T-cell (primary cell): ENCODE data around the gene ATP9B. TPM values are rescaled to one million over a fixed set of nuclear protein-coding genes. Genes with fewer than 3 reads are reported as not detected.
A peak's percentile ranks its signal among the peaks of the same experiment; 100 is the strongest.

ENCODE experiments used
- ATAC-seq, 4 experiments: fragments of 200-7000 bp in 3 of 4; fragments of 150-1000 bp in 1 of 4; cut with Tn5 transposase; replicated peaks in 1 of 4; 1 replicate in 3 of 4; 2 replicates in 1 of 4; pipeline ENCODE4 v1.10.0; 2021; ENCODE audit warnings: moderate library complexity in 3 of 4, mild to moderate bottlenecking in 2 of 4, moderate number of reproducible peaks in 1 of 4
- CTCF ChIA-PET, 2 donors: fragments of 300-600 bp; sonication (Branson Sonifier 250); formaldehyde crosslinking; loops; one replicate each; lab custom pipeline; 2022; ENCODE audit warnings: antibody characterized with exemption in 2 of 2; lab: Charles Lee
- POLR2A ChIA-PET, 2 donors: fragments of 300-600 bp; sonication (Branson Sonifier 250); formaldehyde crosslinking; loops; one replicate each; lab custom pipeline; 2022; ENCODE audit warnings: antibody characterized with exemption in 2 of 2; lab: Charles Lee
- DNase-seq, 35 experiments: peaks; one replicate each; pipeline versions ENCODE4 v3.0.0 to v3.0.0-alpha.2; 2013 to 2023
- H3K27ac ChIP-seq: one replicate; pipeline ENCODE4 v1.5.1; 2013; ENCODE audit warnings: low read length
- H3K27me3 ChIP-seq, 2 experiments: replicated peaks in 1 of 2; 1 replicate in 1 of 2; 2 replicates in 1 of 2; pipeline versions ENCODE4 v1.6.1 to v1.7.0; 2013; ENCODE audit warnings: low read length in 1 of 2, mixed read lengths in 1 of 2; ENCODE audit not compliant: control insufficient read depth in 2 of 2, insufficient read depth in 2 of 2; ENCODE audit errors: extremely low read depth in 1 of 2
- H3K36me3 ChIP-seq, 2 donors: 1 replicate in 1 of 2; 2 replicates in 1 of 2; pipeline versions ENCODE4 v1.6.1 to v1.7.0; 2013; ENCODE audit warnings: low read length in 1 of 2; ENCODE audit not compliant: control insufficient read depth in 2 of 2, insufficient read depth in 1 of 2; ENCODE audit errors: extremely low read depth in 1 of 2
- H3K4me1 ChIP-seq, 2 experiments: 1 replicate in 1 of 2; 2 replicates in 1 of 2; pipeline versions ENCODE4 v1.6.1 to v1.7.0; 2013; ENCODE audit warnings: low read length in 2 of 2, mixed read lengths in 1 of 2; ENCODE audit not compliant: insufficient read depth in 2 of 2, control insufficient read depth in 1 of 2; ENCODE audit errors: extremely low read depth in 1 of 2
- H3K4me3 ChIP-seq, 2 donors: 1 replicate in 1 of 2; 2 replicates in 1 of 2; pipeline versions ENCODE4 v1.5.1 to v1.7.0; 2013; ENCODE audit warnings: mild to moderate bottlenecking in 2 of 2, low read length in 1 of 2, moderate library complexity in 1 of 2; ENCODE audit not compliant: control insufficient read depth in 1 of 2; ENCODE audit errors: extremely low read depth in 1 of 2
- H3K9me3 ChIP-seq: 2 replicates; pipeline ENCODE4 v1.7.0; 2013
- H3K27ac Mint-ChIP-seq, 2 donors: one replicate each; pipeline ENCODE4 v1.8.0; 2020 to 2021; ENCODE audit warnings: mild to moderate bottlenecking in 2 of 2, mixed read lengths in 2 of 2
- H3K27me3 Mint-ChIP-seq, 2 donors: one replicate each; pipeline ENCODE4 v1.8.0; 2021 to 2022; ENCODE audit warnings: mixed read lengths in 2 of 2
- H3K36me3 Mint-ChIP-seq: one replicate; pipeline ENCODE4 v1.8.0; 2021; ENCODE audit warnings: mixed read lengths
- H3K4me1 Mint-ChIP-seq, 3 donors: one replicate each; pipeline ENCODE4 v1.8.0; 2020 to 2022; ENCODE audit warnings: mixed read lengths in 3 of 3, mild to moderate bottlenecking in 1 of 3
- H3K4me3 Mint-ChIP-seq, 3 donors: one replicate each; pipeline ENCODE4 v1.8.0; 2020 to 2022; ENCODE audit warnings: mild to moderate bottlenecking in 3 of 3, mixed read lengths in 3 of 3, moderate library complexity in 3 of 3
- H3K9me3 Mint-ChIP-seq, 3 donors: one replicate each; pipeline ENCODE4 v1.8.0; 2020 to 2022; ENCODE audit warnings: mixed read lengths in 3 of 3
- WGBS: methylation state at CpG from one replicate; pipeline ENCODE4 v1.1.5; 2013; ENCODE audit warnings: missing lambda C conversion rate; ENCODE audit not compliant: insufficient coverage; 5-methylcytosine and 5-hydroxymethylcytosine counted together
- total RNA-seq, 35 experiments: library from RNA in 6 of 35; stranded (reverse) in 6 of 35; fragments of 120-200 nt in 1 of 35; gene quantifications; one replicate each; pipeline versions ENCODE4 v1.2.1 to v1.2.4 and lab custom pipeline; 2013 to 2026

Gene ATP9B
- total RNA-seq, 5 donors from 2014 or later (not counting 1 experiment from before 2014, with no cell fraction given) = 54.1 to 95.2 (median 65.4) TPM

GRCh38 chr18:79402209-79402576 is 333.0 kb downstream of the ATP9B start:
- Histone ChIP-seq H3K27ac (peak overlapping the region; percentile 97), H3K4me3 (peak overlapping the region in 1 of 2 donors; percentile 49), H3K36me3 (no peaks in the 10 kb centered on the region), H3K27me3 (peaks cover 0 to 1% of the 10 kb centered on the region in 2 experiments), H3K4me1 (peaks cover 43 to 87% of the 10 kb centered on the region in 2 experiments), H3K9me3 (no peaks in the 10 kb centered on the region)
- Mint-ChIP-seq H3K4me1 (peaks cover 71 to 80% (median 75%) of the 10 kb centered on the region in 3 donors), H3K27me3 (no peaks in the 10 kb centered on the region), H3K36me3 (peaks cover 4% of the 10 kb centered on the region), H3K9me3 (no peaks in the 10 kb centered on the region), H3K4me3 (peak overlapping the region; percentile 79 to 91 (median 88)), H3K27ac (peak overlapping the region; percentile 97)
- ChIA-PET CTCF (no interaction called here), POLR2A (interaction anchor here in 1 of 2 donors (0.6 kb wide), 1 partner anchor 8 kb away, joined by 3 read pairs; no protein-coding TSS in a partner anchor)
- ATAC-seq (no peak), DNase-seq (no peak)
- WGBS = 66% methylated on average over 16 of the region's 16 CpGs

GRCh38 chr18:79402977-79403722 is 334.0 kb downstream of the ATP9B start:
- no peak for ATAC-seq
- Histone ChIP-seq H3K9me3 (no peaks in the 10 kb centered on the region), H3K4me1 (peaks cover 39 to 83% of the 10 kb centered on the region in 2 experiments), H3K27me3 (no peaks in the 10 kb centered on the region), H3K36me3 (no peaks in the 10 kb centered on the region), H3K4me3 (peak overlapping the region; percentile 48 to 49), H3K27ac (peak overlapping the region; percentile 97)
- H3K4me3 Mint-ChIP-seq = peak overlapping the region; percentile 79 to 91 (median 88)
- peaks cover 4% of the 10 kb centered on the region for H3K36me3 Mint-ChIP-seq
- H3K27me3 Mint-ChIP-seq = no peaks in the 10 kb centered on the region
- H3K9me3 Mint-ChIP-seq = no peaks in the 10 kb centered on the region
- H3K27ac Mint-ChIP-seq = peak overlapping the region; percentile 97
- WGBS = 50% methylated on average over 16 of the region's 27 CpGs
- ChIA-PET CTCF (no interaction called here), POLR2A (no interaction called here)
- peak in 3 of 35 experiments; percentile 31 to 33 (median 33) for DNase-seq
- H3K4me1 Mint-ChIP-seq = peaks cover 73 to 80% (median 76%) of the 10 kb centered on the region in 3 donors

- Mint-ChIP-seq H3K9me3 (no peaks in the 10 kb centered on the region), H3K4me3 (peak overlapping the region; percentile 79 to 91 (median 88)), H3K27me3 (no peaks in the 10 kb centered on the region), H3K27ac (peak overlapping the region; percentile 97), H3K4me1 (peaks cover 66 to 72% (median 68%) of the 10 kb centered on the region in 3 donors), H3K36me3 (peaks cover 4% of the 10 kb centered on the region)
- 66% methylated on average over 22 of the region's 31 CpGs for WGBS
- POLR2A ChIA-PET = no interaction called here
- Histone ChIP-seq H3K9me3 (no peaks in the 10 kb centered on the region), H3K27me3 (no peaks in the 10 kb centered on the region), H3K36me3 (no peaks in the 10 kb centered on the region), H3K4me1 (peaks cover 39 to 76% of the 10 kb centered on the region in 2 experiments), H3K27ac (peak overlapping the region; percentile 97), H3K4me3 (peak overlapping the region; percentile 48 to 49)
- DNase-seq = peak in 1 of 35 experiments; percentile 13
- ATAC-seq = no peak
- CTCF ChIA-PET = interaction anchor here in 1 of 2 donors (0.5 kb wide), 1 partner anchor 12 kb away, joined by 5 read pairs; no protein-coding TSS in a partner anchor
Measured at GRCh38 chr18:79403723-79404566, 334.8 kb downstream of the ATP9B start.

GRCh38 chr18:79404567-79404910 is 335.3 kb downstream of the ATP9B start:
- H3K4me1 ChIP-seq = peaks cover 39 to 70% of the 10 kb centered on the region in 2 experiments
- CTCF ChIA-PET = interaction anchor here in 1 of 2 donors (0.5 kb wide), 1 partner anchor 13 kb away, joined by 5 read pairs; no protein-coding TSS in a partner anchor
- H3K36me3 Mint-ChIP-seq = peaks cover 4% of the 10 kb centered on the region
- POLR2A ChIA-PET = no interaction called here
- H3K36me3 ChIP-seq = no peaks in the 10 kb centered on the region
- WGBS = 35% methylated on average over 12 of the region's 12 CpGs
- peak overlapping the region; percentile 79 to 91 (median 88) for H3K4me3 Mint-ChIP-seq
- H3K27me3 ChIP-seq = no peaks in the 10 kb centered on the region
- H3K27ac Mint-ChIP-seq = peak overlapping the region; percentile 97
- peak overlapping the region; percentile 37 to 48 for H3K4me3 ChIP-seq
- H3K9me3 Mint-ChIP-seq = no peaks in the 10 kb centered on the region
- peaks cover 64 to 71% (median 64%) of the 10 kb centered on the region in 3 donors for H3K4me1 Mint-ChIP-seq
- ATAC-seq (no peak), DNase-seq (peak in 8 of 35 experiments; percentile 17 to 50 (median 41))
- peak overlapping the region; percentile 97 for H3K27ac ChIP-seq
- H3K27me3 Mint-ChIP-seq = no peaks in the 10 kb centered on the region
- H3K9me3 ChIP-seq = no peaks in the 10 kb centered on the region

GRCh38 chr18:79405019-79405780 is 336.0 kb downstream of the ATP9B start:
- H3K27ac Mint-ChIP-seq = peak overlapping the region; percentile 97
- 40% methylated on average over 14 of the region's 23 CpGs for WGBS
- ATAC-seq (no peak), DNase-seq (peak in 4 of 35 experiments; percentile 31 to 56 (median 50))
- peak overlapping the region; percentile 2 to 37 for H3K4me3 ChIP-seq
- ChIA-PET POLR2A (interaction anchor here (0.5 to 1.5 kb wide), 5 partner anchors 12 to 487 kb away, joined by 3 to 9 read pairs (median 5); no protein-coding TSS in a partner anchor), CTCF (interaction anchor here (0.5 to 1.4 kb wide), 6 partner anchors 9 to 118 kb away, joined by 3 to 8 read pairs (median 6); no protein-coding TSS in a partner anchor)
- H3K4me1 ChIP-seq = peaks cover 39 to 67% of the 10 kb centered on the region in 2 experiments
- no peaks in the 10 kb centered on the region for H3K9me3 Mint-ChIP-seq
- no peaks in the 10 kb centered on the region for H3K27me3 Mint-ChIP-seq
- H3K27ac ChIP-seq = peak overlapping the region; percentile 97
- peaks cover 4% of the 10 kb centered on the region for H3K36me3 Mint-ChIP-seq
- peaks cover 0 to 2% of the 10 kb centered on the region in 2 donors for H3K36me3 ChIP-seq
- no peaks in the 10 kb centered on the region for H3K27me3 ChIP-seq
- H3K4me1 Mint-ChIP-seq = peaks cover 64 to 71% (median 64%) of the 10 kb centered on the region in 3 donors
- H3K9me3 ChIP-seq = no peaks in the 10 kb centered on the region
- H3K4me3 Mint-ChIP-seq = peak overlapping the region; percentile 79 to 91 (median 88)
